Progenitor cell of endocrine pancreas (in vitro differentiated cells): ENCODE results near the gene LRTM2. TPM values are rescaled to one million over a fixed set of nuclear protein-coding genes. Genes with fewer than 3 reads are reported as not detected.

Experiments used
- DNase-seq: peaks from one replicate; pipeline ENCODE4 v3.0.0; 2021; ENCODE audit warnings: low spot score; ENCODE audit not compliant: unreplicated experiment
- H3K27ac Mint-ChIP-seq: 2 replicates; pipeline ENCODE4 v1.8.0; 2021; ENCODE audit warnings: mild to moderate bottlenecking, moderate library complexity, mixed read lengths
- H3K27me3 Mint-ChIP-seq: 2 replicates; pipeline ENCODE4 v1.8.0; 2021; ENCODE audit warnings: mixed read lengths
- H3K36me3 Mint-ChIP-seq: 2 replicates; pipeline ENCODE4 v1.8.0; 2022; ENCODE audit warnings: mixed read lengths; ENCODE audit not compliant: insufficient read depth
- H3K4me1 Mint-ChIP-seq: 2 replicates; pipeline ENCODE4 v1.8.0; 2021; ENCODE audit warnings: low read depth, mixed read lengths
- H3K4me3 Mint-ChIP-seq: 2 replicates; pipeline ENCODE4 v1.8.0; 2021; ENCODE audit warnings: low read depth, mild to moderate bottlenecking, moderate library complexity, mixed read lengths
- H3K9me3 Mint-ChIP-seq: 2 replicates; pipeline ENCODE4 v1.8.0; 2021; ENCODE audit warnings: low read depth, mixed read lengths
- CTCF ChIP-seq: fragments of 200-600 bp; sonication (generic); IDR thresholded peaks from one replicate; pipeline ENCODE4 v1.5.0; 2021; ENCODE audit warnings: antibody characterized with exemption, mild to moderate bottlenecking; ENCODE audit not compliant: unreplicated experiment
- total RNA-seq: library from RNA; stranded (reverse); gene quantifications from 2 replicates; pipeline ENCODE4 v1.2.1, GENCODE V29; 2021

LRTM2 gene
- total RNA-seq, 1 donor from 2014 or later, result 0.48 TPM

- TF ChIP-seq CTCF, result peak; percentile 100
- H3K27ac Mint-ChIP-seq, result no peak overlapping the region
Measured at GRCh38 chr12:1795785-1796514, 24.4 kb upstream of the LRTM2 start.

GRCh38 chr12:1796515-1797010, 23.8 kb upstream of the LRTM2 start:
- DNase-seq, result no peak
- TF ChIP-seq CTCF, result no peak
- H3K9me3 Mint-ChIP-seq, result no peaks in the 10 kb centered on the region

More at GRCh38 chr12:1795785-1796514, 24.4 kb upstream of the LRTM2 start:
- peaks cover 4% of the 10 kb centered on the region for H3K4me1 Mint-ChIP-seq
- no peaks in the 10 kb centered on the region for H3K9me3 Mint-ChIP-seq
- peaks cover 21% of the 10 kb centered on the region for H3K27me3 Mint-ChIP-seq
- H3K4me3 Mint-ChIP-seq, result peak overlapping the region; percentile 57
- no peaks in the 10 kb centered on the region for H3K36me3 Mint-ChIP-seq
- DNase-seq, result peak; percentile 93

GRCh38 chr12:1797011-1797901, 23.1 kb upstream of the LRTM2 start:
- H3K4me3 Mint-ChIP-seq, result no peak overlapping the region
- peaks cover 4% of the 10 kb centered on the region for H3K4me1 Mint-ChIP-seq
- H3K27ac Mint-ChIP-seq, result no peak overlapping the region
- no peak for DNase-seq
- no peak for TF ChIP-seq CTCF
- H3K9me3 Mint-ChIP-seq, result no peaks in the 10 kb centered on the region
- no peaks in the 10 kb centered on the region for H3K36me3 Mint-ChIP-seq
- H3K27me3 Mint-ChIP-seq, result peaks cover 21% of the 10 kb centered on the region

More at GRCh38 chr12:1796515-1797010, 23.8 kb upstream of the LRTM2 start:
- Mint-ChIP-seq H3K4me3 (no peak overlapping the region), H3K4me1 (peaks cover 4% of the 10 kb centered on the region), H3K27me3 (peaks cover 21% of the 10 kb centered on the region), H3K36me3 (no peaks in the 10 kb centered on the region), H3K27ac (no peak overlapping the region)

GRCh38 chr12:1797991-1798640, 22.2 kb upstream of the LRTM2 start:
- Mint-ChIP-seq H3K36me3 (no peaks in the 10 kb centered on the region), H3K9me3 (no peaks in the 10 kb centered on the region), H3K27me3 (peaks cover 21% of the 10 kb centered on the region), H3K4me3 (no peak overlapping the region), H3K4me1 (peaks cover 4% of the 10 kb centered on the region), H3K27ac (no peak overlapping the region)
- no peak for TF ChIP-seq CTCF
- no peak for DNase-seq

GRCh38 chr12:1798641-1799020, 21.7 kb upstream of the LRTM2 start:
- no peak for TF ChIP-seq CTCF
- Mint-ChIP-seq H3K4me3 (no peak overlapping the region), H3K4me1 (peaks cover 4% of the 10 kb centered on the region), H3K27ac (peak overlapping the region; percentile 43), H3K27me3 (peaks cover 21% of the 10 kb centered on the region), H3K9me3 (no peaks in the 10 kb centered on the region), H3K36me3 (no peaks in the 10 kb centered on the region)
- no peak for DNase-seq
